Ascending aorta (tissue), 2 donors: ENCODE data around the gene CRYBG1. TPM values are rescaled to one million over a fixed set of nuclear protein-coding genes. Genes with fewer than 3 reads are reported as not detected.

ENCODE experiments used
- DNase-seq, 2 donors: peaks; one replicate each; pipeline ENCODE4 v3.0.0-alpha.2; 2019; ENCODE audit warnings: low spot score in 2 of 2
- H3K27ac ChIP-seq, 2 donors: fragments of 200-600 bp; sonication (generic); one replicate each; pipeline ENCODE4 v1.5.1; 2016 to 2017; ENCODE audit warnings: mild to moderate bottlenecking in 1 of 2
- H3K27me3 ChIP-seq: fragments of 200-600 bp; sonication (generic); one replicate; pipeline ENCODE4 v1.5.1; 2017
- H3K36me3 ChIP-seq, 2 donors: fragments of 200-600 bp; sonication (generic); one replicate each; pipeline ENCODE4 v1.5.1; 2016
- H3K4me1 ChIP-seq, 2 donors: fragments of 200-600 bp; sonication (generic); one replicate each; pipeline ENCODE4 v1.5.1; 2016 to 2017; ENCODE audit warnings: mild to moderate bottlenecking in 1 of 2
- H3K4me3 ChIP-seq, 2 donors: fragments of 200-600 bp; sonication (generic); one replicate each; pipeline ENCODE4 v1.5.1; 2016 to 2017; ENCODE audit warnings: mild to moderate bottlenecking in 1 of 2
- H3K9me3 ChIP-seq, 2 donors: fragments of 200-600 bp; sonication (generic); one replicate each; pipeline ENCODE4 v1.5.1; 2016
- intact Hi-C: fragments of 100-400 bp; cut with DNase I; formaldehyde crosslinking; loops from one replicate; pipeline ENCODE4 v1.15.1; 2023
- total RNA-seq: library from RNA; depleted of rRNA; stranded (reverse); fragments of >200 nt; gene quantifications from one replicate; pipeline ENCODE4 v1.1.0, GENCODE V29; 2016
- TF ChIP-seq, protein P1 (sequence below), 3 experiments: fragments of 200-600 bp in 2 of 3; fragments of 450-650 bp in 1 of 3; sonication (generic) in 2 of 3; IDR thresholded peaks; one replicate each; pipeline ENCODE4 v1.5.1; 2016 to 2019; ENCODE audit warnings: antibody characterized with exemption in 3 of 3, mild to moderate bottlenecking in 1 of 3, moderate library complexity in 1 of 3

Gene CRYBG1
- total RNA-seq, 1 donor from 2014 or later = 6.5 TPM

DNA sequence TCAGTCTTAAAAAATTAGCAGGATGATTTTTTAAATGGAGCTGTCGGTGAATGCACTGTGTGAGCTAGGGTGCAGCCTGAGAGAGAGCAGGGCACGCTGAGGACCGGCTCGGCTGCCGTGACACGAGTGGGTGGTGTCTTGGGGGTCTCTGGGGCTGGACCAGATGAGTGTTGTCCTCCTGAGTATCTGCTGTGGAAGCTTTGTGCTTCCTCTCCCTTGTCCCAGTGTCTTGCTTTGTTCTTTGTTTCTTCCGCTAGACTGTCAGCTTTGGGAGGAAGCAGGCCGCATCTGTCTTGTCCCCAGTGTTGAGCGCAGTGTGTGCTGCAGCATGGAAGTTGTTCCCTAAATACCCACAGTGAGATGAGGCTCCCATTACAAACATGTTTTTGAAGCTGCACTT is 179.4 kb downstream of the CRYBG1 start:
- no peaks in the 10 kb centered on the region for H3K36me3 ChIP-seq
- intact Hi-C loops = no loop called here
- TF ChIP-seq, protein P1, sequence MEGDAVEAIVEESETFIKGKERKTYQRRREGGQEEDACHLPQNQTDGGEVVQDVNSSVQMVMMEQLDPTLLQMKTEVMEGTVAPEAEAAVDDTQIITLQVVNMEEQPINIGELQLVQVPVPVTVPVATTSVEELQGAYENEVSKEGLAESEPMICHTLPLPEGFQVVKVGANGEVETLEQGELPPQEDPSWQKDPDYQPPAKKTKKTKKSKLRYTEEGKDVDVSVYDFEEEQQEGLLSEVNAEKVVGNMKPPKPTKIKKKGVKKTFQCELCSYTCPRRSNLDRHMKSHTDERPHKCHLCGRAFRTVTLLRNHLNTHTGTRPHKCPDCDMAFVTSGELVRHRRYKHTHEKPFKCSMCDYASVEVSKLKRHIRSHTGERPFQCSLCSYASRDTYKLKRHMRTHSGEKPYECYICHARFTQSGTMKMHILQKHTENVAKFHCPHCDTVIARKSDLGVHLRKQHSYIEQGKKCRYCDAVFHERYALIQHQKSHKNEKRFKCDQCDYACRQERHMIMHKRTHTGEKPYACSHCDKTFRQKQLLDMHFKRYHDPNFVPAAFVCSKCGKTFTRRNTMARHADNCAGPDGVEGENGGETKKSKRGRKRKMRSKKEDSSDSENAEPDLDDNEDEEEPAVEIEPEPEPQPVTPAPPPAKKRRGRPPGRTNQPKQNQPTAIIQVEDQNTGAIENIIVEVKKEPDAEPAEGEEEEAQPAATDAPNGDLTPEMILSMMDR (IDR thresholded peaks at IDR 0.05) = no peak
- DNase-seq = no peak
- H3K4me1 ChIP-seq = no peaks in the 10 kb centered on the region
- H3K27ac ChIP-seq = no peak overlapping the region
- no peaks in the 10 kb centered on the region for H3K9me3 ChIP-seq
- H3K27me3 ChIP-seq = no peaks in the 10 kb centered on the region
- no peak overlapping the region for H3K4me3 ChIP-seq

DNA sequence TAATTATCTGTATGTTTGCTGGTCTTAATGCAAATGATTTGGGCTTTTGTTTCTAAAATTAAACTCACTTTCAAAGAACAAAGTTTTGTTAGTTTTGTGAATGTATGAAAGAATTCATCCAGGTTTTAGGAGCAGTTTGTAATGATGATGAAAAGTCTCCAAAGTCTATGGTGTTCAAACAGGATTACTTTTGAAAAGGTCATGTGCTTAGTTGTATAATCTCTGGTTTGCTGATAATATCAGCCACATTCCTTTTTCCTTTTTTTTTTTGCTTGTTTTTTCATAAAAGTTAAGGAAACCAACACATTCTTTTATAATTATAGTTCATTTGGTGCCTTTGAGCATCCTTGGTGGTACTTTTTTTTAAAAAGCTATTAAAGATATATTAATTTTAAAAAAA is 179.9 kb downstream of the CRYBG1 start:
- Histone ChIP-seq H3K9me3 (no peaks in the 10 kb centered on the region), H3K27ac (no peak overlapping the region), H3K4me1 (no peaks in the 10 kb centered on the region), H3K27me3 (no peaks in the 10 kb centered on the region), H3K4me3 (no peak overlapping the region), H3K36me3 (no peaks in the 10 kb centered on the region)
- no peak for DNase-seq
- intact Hi-C loops = no loop called here
- TF ChIP-seq, protein P1 (IDR thresholded peaks at IDR 0.05) = no peak

DNA sequence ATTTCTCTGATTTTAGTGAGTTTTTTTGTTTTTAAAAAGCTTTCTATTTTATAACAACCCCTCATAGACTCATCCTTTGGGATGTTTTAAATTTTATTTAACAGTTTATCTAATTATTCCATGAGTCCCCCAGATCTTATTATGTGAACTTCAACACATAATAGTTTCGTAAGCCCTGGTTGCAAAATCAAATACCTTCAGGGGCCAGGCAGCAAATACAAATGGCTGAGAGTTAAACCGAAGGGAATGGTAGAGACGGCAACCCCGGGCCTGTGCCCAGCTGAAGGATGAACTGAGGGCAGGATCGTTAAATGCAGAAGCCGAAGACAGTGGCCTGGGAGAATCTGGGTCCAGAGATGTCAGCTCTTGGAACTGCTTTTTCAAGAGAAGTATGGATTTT is 180.4 kb downstream of the CRYBG1 start:
- H3K27ac ChIP-seq = no peak overlapping the region
- no peak for DNase-seq
- intact Hi-C loops = no loop called here
- TF ChIP-seq, protein P1 (IDR thresholded peaks at IDR 0.05) = no peak
- peaks cover 0 to under 1% of the 10 kb centered on the region in 2 donors for H3K4me1 ChIP-seq
- H3K4me3 ChIP-seq = no peak overlapping the region
- no peaks in the 10 kb centered on the region for H3K9me3 ChIP-seq
- no peaks in the 10 kb centered on the region for H3K27me3 ChIP-seq
- H3K36me3 ChIP-seq = no peaks in the 10 kb centered on the region

DNA sequence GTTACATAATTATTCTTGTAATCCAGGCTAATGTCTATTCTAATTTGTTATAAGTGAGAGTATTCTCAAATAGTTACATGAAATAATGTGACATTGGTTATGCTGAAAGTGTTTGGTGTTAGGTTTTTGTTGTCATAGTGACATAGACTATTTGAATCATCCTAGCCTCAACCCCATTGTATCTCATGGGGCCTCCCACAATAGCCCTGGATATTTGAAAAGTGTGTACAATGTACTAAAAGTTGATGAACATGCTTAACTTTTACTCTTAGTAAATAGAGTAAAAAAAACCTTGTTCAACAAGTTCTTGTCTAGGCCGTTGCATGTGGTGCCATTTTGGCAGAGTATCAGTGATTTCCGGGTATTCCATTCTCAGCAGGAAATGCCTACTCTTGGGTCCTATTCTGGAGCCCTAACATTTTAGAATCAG is 185.8 kb downstream of the CRYBG1 start:
- Histone ChIP-seq H3K9me3 (no peaks in the 10 kb centered on the region), H3K27ac (peak overlapping the region; percentile 71 to 79), H3K27me3 (no peaks in the 10 kb centered on the region), H3K36me3 (no peaks in the 10 kb centered on the region), H3K4me3 (no peak overlapping the region), H3K4me1 (peaks cover 14 to 19% of the 10 kb centered on the region in 2 donors)
- no peak for DNase-seq
- intact Hi-C loops = loop anchor here (2.0 to 5.0 kb wide), 2 partner anchors 35 to 219 kb away; partner anchors contain the start of gene ATG5
- TF ChIP-seq, protein P1 (IDR thresholded peaks at IDR 0.05) = no peak

DNA sequence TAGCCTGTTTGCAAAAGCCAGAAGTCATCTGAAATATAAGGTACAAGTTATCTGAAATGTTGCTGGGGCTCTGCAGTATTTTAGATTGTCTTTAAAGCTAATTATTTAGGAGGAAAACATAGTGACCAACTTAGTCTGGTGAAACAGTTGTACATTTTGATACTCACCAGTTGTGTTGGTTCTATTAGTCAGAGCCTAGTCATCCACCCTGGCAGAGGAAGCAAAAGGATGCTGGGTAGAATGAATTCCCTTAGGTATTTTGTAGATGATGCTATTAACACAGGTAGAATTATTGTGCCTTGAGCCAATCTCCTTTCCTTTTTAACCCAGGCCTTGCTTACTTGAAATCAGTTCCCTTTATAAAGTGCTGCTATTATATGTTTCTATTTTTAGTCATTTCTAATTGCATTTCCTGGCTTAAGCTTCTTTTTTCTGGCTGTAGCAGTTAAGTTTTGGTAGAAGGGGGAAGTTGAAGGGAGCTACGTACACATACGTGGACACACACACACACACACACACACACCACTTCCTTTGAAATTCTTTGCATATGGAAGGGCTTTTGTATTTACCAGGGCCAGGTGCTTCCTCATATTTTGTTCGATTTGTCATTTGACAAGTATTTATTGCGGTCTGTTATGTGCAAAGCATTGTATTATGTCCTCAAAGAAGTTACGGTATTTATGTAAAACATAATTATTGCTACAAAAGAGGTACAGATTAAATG is 186.3 kb downstream of the CRYBG1 start:
- no peaks in the 10 kb centered on the region for H3K9me3 ChIP-seq
- H3K4me1 ChIP-seq = peaks cover 14 to 19% of the 10 kb centered on the region in 2 donors
- H3K27me3 ChIP-seq = no peaks in the 10 kb centered on the region
- H3K36me3 ChIP-seq = no peaks in the 10 kb centered on the region
- intact Hi-C loops = loop anchor here (2.0 to 5.0 kb wide), 2 partner anchors 36 to 220 kb away; partner anchors contain the start of gene ATG5
- DNase-seq = peak in 1 of 2 donors; percentile 73
- TF ChIP-seq, protein P1 (IDR thresholded peaks at IDR 0.05) = no peak
- peak overlapping the region; percentile 71 to 79 for H3K27ac ChIP-seq
- no peak overlapping the region for H3K4me3 ChIP-seq
